Adipocyte (in vitro differentiated cells): ENCODE measurements around the gene NR4A2.

ENCODE experiments used
- DNase-seq: peaks from one replicate; pipeline ENCODE4 v3.0.0-alpha.2; 2015; ENCODE audit warnings: low read depth
- H3K27me3 ChIP-seq: replicated peaks from 2 replicates; pipeline ENCODE4 v1.7.0; 2013; ENCODE audit warnings: mild to moderate bottlenecking, low read length, moderate library complexity; ENCODE audit not compliant: control insufficient read depth, insufficient read depth
- H3K36me3 ChIP-seq: 2 replicates; pipeline ENCODE4 v1.7.0; 2013; ENCODE audit warnings: low read length, mild to moderate bottlenecking, moderate library complexity; ENCODE audit not compliant: control insufficient read depth, insufficient read depth, severe bottlenecking
- H3K4me1 ChIP-seq: 2 replicates; pipeline ENCODE4 v1.7.0; 2013; ENCODE audit warnings: mild to moderate bottlenecking, low read length, moderate library complexity; ENCODE audit not compliant: control insufficient read depth, insufficient read depth
- H3K4me3 ChIP-seq: 2 replicates; pipeline ENCODE4 v1.7.0; 2013; ENCODE audit warnings: mild to moderate bottlenecking, low read length, moderate library complexity
- H3K9ac ChIP-seq: 2 replicates; pipeline ENCODE4 v1.7.0; 2013; ENCODE audit warnings: mild to moderate bottlenecking, low read length, moderate library complexity
- H3K9me3 ChIP-seq: 2 replicates; pipeline ENCODE4 v1.7.0; 2013; ENCODE audit warnings: mild to moderate bottlenecking, low read length, moderate library complexity; ENCODE audit not compliant: control insufficient read depth

Gene NR4A2

DNA sequence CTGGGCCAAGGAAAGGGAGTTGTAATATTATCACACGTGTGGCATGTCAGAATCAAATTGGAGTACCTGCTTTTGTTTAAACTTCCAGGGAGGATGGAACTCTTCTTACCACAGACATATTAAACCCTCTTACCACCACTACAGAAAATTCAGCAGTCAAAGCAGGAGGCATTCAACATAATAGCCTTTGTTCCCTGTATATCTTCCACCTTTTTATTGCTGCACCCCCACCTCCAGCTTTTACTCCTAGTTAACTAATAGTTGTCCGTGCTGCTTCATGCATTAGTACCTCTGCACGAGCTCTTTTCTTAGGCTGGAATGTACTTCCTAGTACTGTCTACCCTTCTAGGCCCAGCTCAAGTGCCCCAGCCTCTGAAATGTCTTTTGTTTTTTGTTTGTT is 14.9 kb upstream of the NR4A2 start:
- Histone ChIP-seq H3K36me3 (no peaks in the 10 kb centered on the region), H3K9me3 (no peaks in the 10 kb centered on the region), H3K27me3 (no peaks in the 10 kb centered on the region), H3K4me1 (peaks cover 5% of the 10 kb centered on the region), H3K9ac (no peak overlapping the region), H3K4me3 (no peak overlapping the region)
- no peak for DNase-seq

GRCh38 chr2:156346731-156347130 is 14.2 kb upstream of the NR4A2 start:
- no peak for DNase-seq
- no peak overlapping the region for H3K9ac ChIP-seq
- H3K36me3 ChIP-seq = no peaks in the 10 kb centered on the region
- H3K9me3 ChIP-seq = no peaks in the 10 kb centered on the region
- H3K4me1 ChIP-seq = peaks cover 5% of the 10 kb centered on the region
- no peaks in the 10 kb centered on the region for H3K27me3 ChIP-seq
- no peak overlapping the region for H3K4me3 ChIP-seq

DNA sequence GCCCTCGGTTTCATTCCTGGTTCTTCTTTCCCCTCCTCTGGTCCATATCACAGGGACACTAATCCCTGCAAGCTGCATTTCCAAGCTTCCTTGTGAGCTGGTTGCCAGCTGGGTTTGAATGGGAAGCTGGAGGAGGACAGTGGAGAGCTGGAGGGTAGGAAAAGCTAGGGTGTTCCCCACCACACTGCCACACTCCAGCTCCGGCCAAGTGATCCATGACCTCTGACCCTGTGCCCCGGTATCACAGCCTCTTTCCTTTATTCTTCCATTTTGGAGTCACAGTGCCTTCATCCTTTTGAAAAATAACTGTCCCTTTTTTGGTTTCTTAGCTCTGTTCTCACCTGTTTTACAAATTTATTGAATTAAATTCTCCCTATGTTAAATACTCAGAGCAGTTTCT is 13.1 kb upstream of the NR4A2 start:
- no peak for DNase-seq
- Histone ChIP-seq H3K4me1 (peaks cover 11% of the 10 kb centered on the region), H3K27me3 (no peaks in the 10 kb centered on the region), H3K9ac (no peak overlapping the region), H3K4me3 (no peak overlapping the region), H3K36me3 (no peaks in the 10 kb centered on the region), H3K9me3 (no peaks in the 10 kb centered on the region)

DNA sequence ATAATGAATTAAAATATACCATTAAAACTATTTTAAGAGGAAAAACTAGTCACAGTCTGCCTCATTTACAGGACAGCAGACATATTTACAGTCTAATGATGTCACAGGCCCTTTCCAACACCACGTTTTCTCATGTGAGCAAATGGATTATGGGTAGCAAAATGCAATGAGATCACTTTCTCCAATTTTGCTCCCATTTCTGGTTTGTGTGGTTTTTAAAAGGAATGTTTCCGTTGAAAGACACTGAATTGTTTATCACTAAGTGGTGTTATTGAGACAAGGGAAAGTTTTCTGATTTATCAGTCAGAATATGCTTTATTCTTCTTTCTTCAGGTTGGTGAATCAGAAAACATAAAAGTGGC is 11.4 kb upstream of the NR4A2 start:
- Histone ChIP-seq H3K9me3 (no peaks in the 10 kb centered on the region), H3K36me3 (no peaks in the 10 kb centered on the region), H3K9ac (no peak overlapping the region), H3K27me3 (no peaks in the 10 kb centered on the region), H3K4me1 (peaks cover 11% of the 10 kb centered on the region), H3K4me3 (no peak overlapping the region)
- no peak for DNase-seq

DNA sequence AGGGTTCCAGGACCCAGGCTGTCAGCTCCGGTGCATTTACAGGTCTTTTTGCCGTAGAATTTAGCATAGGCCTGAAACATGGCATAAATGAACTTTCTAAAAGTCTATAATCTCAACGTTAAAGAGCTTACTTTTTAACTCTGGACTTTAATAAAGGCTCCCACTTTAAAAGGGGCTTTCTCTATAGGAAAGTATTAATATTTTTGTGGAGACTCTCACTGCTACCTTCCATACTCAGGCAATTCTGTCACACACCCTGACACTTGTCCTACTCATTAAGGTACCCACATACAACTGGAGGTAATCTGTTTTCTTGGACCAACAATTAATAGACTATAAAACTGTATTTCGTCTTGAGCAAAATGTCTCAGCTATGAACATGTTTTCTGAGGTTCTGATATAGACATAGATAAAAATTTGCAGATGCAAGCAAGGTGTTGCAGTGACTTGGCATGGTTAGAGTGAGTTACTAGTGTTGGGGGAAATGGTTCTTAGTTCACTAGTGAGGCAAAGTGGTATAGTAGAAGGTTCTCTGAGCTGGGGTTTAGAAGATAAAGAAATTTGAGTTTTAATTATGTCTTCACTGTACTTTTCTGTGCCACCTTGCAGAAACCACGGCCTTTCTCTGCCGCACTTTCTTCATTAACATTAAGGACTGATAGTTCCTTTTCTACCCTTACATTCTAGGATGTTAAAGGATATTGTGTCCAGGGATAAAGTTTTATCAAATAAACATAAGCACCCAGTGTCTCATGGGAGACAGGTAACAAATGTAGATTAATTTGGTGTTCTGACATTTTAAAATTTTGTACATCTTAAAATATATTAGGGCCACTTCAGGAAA is 10.8 kb upstream of the NR4A2 start:
- Histone ChIP-seq H3K4me3 (peak overlapping the region; percentile 83), H3K4me1 (peaks cover 11% of the 10 kb centered on the region), H3K9me3 (no peaks in the 10 kb centered on the region), H3K27me3 (no peaks in the 10 kb centered on the region), H3K36me3 (no peaks in the 10 kb centered on the region), H3K9ac (peak overlapping the region; percentile 82)
- no peak for DNase-seq

DNA sequence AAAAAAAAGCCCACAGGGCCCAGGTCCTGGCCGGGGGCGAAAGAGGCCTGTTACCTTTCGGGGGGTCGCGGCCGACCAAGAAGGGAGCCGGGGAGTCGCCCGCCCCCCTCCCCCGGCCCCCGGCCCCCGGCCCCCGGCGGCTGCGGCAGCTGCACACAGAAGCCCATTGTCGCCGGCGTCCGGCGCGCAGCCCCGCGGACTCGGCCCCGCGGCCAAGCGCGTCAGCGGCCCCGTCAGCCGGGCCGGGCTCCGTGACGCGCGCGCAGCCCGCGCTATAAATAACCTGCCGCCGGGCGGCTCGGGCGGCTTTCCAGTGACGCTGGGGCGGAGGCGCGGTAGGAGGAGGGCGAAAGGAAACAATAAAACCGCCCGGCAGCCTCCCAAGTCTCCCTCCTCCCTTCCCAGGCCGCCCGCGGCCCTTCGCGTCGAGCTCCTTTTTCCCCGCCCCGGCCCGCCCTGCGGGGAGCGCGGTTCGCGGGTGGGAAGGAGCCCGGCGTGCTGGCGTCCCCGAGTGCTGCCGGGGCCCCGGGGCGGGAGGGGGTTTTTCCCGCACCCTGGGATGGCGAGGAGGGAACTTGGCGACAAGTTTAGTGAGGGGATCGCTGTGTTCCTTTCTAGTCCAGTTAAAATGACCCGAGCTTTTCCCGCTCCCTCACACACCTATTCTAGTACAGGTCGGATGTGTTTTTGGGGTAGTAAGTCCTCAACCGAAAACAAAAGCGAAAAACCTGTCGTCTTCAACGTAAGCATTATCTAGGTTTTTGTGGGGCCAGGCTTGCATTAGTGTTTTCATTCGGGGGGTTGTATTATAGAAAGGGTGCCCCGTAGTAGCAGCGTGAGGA is 10.0 kb upstream of the NR4A2 start:
- peak overlapping the region; percentile 95 for H3K9ac ChIP-seq
- H3K4me1 ChIP-seq = peaks cover 11% of the 10 kb centered on the region
- DNase-seq = peak; percentile 98
- no peaks in the 10 kb centered on the region for H3K36me3 ChIP-seq
- no peaks in the 10 kb centered on the region for H3K9me3 ChIP-seq
- peak overlapping the region; percentile 83 for H3K4me3 ChIP-seq
- H3K27me3 ChIP-seq = no peaks in the 10 kb centered on the region

DNA sequence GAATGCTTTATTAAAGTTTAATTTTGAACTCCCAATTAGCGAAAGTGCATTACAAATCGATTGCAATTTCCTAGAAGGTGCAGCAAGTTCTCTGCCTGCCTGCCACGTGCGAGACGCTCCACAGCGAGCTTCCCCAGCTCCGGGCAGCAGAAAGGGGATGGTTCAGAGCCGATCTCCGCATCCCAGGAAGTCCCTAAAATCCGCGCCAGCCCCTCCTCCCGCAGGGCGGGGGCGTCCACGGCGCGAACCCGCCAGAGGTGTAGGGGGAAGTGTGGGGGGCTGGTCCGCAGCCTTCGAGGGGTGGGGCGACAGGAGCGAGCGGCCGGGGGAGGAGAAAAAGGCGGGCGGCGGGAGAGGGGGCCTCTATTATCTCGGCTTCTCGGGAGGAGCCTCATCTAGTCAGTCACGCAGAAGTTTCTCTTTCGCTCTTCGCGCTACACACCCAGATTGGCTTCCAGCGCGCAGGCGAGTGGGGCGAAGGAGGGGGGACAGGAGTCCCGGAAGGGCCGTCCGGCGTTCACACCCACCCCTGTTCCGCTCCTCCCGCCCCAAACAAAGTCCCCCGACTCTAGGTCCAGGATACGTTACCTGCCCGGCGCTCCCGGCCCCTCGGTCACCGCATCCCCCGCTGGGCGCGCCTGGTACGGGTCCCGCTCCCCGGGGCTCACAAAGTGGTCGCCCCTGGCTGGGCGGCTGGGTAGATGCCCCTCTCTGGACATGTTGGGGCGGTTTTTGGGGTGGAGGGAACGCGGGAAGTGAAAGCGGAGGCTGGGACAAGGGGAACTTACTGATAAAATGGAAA is 9.1 kb upstream of the NR4A2 start:
- Histone ChIP-seq H3K4me1 (peaks cover 11% of the 10 kb centered on the region), H3K27me3 (no peaks in the 10 kb centered on the region), H3K9me3 (no peaks in the 10 kb centered on the region), H3K36me3 (no peaks in the 10 kb centered on the region), H3K4me3 (peak overlapping the region; percentile 83), H3K9ac (peak overlapping the region; percentile 95)
- peak; percentile 96 for DNase-seq

GRCh38 chr2:156340804-156341451 is 8.4 kb upstream of the NR4A2 start:
- DNase-seq = peak; percentile 26
- Histone ChIP-seq H3K9me3 (no peaks in the 10 kb centered on the region), H3K36me3 (no peaks in the 10 kb centered on the region)

GRCh38 chr2:156340377-156340776 is 7.9 kb upstream of the NR4A2 start:
- no peak overlapping the region for H3K9ac ChIP-seq
- no peaks in the 10 kb centered on the region for H3K9me3 ChIP-seq
- no peak for DNase-seq
- peaks cover 11% of the 10 kb centered on the region for H3K4me1 ChIP-seq
- H3K4me3 ChIP-seq = no peak overlapping the region
- no peaks in the 10 kb centered on the region for H3K36me3 ChIP-seq
- no peaks in the 10 kb centered on the region for H3K27me3 ChIP-seq

More at GRCh38 chr2:156340804-156341451, 8.4 kb upstream of the NR4A2 start:
- Histone ChIP-seq H3K4me3 (peak overlapping the region; percentile 83), H3K27me3 (no peaks in the 10 kb centered on the region), H3K4me1 (peaks cover 11% of the 10 kb centered on the region), H3K9ac (peak overlapping the region; percentile 95)

DNA sequence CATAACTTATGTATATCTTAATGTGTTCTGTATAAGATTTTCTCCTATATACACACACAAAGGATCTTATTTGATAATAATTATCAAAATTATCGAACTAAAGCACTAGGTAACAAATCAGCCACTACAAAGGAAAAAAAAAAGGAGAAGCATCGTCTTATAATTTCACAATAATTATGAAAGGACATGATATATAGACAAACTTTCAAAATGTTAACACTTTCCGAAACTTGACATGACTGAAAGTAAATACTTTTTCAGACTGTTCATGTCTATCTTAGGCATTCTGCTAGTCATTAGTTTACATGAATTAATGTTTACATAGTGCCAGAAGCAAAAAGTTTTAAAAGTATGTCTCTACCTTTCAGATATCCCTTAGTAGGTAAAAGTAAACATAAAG is 7.3 kb upstream of the NR4A2 start:
- no peak overlapping the region for H3K9ac ChIP-seq
- H3K4me1 ChIP-seq = peaks cover 11% of the 10 kb centered on the region
- no peaks in the 10 kb centered on the region for H3K36me3 ChIP-seq
- H3K27me3 ChIP-seq = no peaks in the 10 kb centered on the region
- no peak for DNase-seq
- no peak overlapping the region for H3K4me3 ChIP-seq
- H3K9me3 ChIP-seq = no peaks in the 10 kb centered on the region
